CD4-positive, alpha-beta T cell treated with Interleukin-4 for 4 hours (primary cell): ENCODE data around the gene RNU5B-1.
"Not testable (repeated sequence)": the region's sequence is repeated elsewhere in the genome, so short reads cannot be mapped to it uniquely, and the experiment has no call there.

Experiments
- DNase-seq: peaks from one replicate; pipeline ENCODE4 v3.0.0-alpha.2; 2020

RNU5B-1 gene

DNA sequence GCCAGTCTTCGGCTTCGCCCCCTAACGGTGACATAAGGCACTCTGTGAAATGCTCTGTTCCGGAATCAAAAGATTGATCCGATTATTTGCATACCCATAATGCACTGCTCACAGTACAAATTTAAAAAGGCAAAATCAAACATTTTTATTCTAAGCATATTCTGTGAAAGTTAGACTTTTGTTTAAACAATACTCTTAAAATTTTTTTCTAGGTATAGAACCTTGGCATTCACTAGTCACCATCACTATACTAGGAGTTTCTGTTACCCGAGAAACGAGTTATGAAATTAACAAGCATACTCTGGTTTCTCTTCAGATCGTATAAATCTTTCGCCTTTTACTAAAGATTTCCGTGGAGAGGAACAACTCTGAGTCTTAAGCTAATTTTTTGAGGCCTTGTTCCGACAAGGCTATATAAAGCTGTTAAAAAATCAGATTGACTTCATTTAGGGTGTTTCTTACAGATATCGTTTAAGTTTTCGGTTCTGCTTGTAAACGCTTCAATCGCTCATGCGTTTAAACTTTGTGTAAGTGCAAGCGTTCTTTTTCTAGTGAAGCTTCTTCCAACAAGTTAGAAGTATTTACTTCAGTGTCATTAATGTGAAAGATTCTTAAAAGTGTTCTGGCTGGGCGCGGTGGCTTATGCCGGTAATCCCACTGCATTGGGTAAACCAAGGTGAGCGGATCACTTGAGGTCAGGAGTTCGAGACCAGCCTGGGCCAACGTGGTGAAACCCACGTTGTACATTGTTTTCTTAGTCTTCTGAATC is at the start of gene RNU5B-1:
RNU5B-1 (plus strand) TSS at position 297 of the 769 bp plus-strand sequence.
- DNase-seq = peak; percentile 90

DNA sequence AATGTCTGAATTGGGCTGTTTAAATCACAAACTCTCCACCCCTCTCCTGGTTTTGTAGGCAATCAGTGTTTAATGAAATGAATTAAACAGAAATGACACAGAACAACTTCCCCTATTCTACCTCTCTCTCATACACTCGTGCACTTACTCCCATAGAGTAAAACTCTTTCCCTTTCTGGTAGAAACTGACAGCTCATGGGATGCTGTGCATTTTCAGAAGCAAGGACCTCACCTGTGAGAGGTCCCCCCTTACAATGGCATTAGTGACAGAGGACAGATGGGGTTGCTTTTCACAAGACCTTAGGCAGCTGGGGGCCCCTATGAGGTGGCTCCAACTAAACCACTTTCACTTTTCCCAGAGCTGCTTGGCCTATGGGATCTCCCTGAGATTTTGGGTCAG is 49.7 kb upstream of the RNU5B-1 start:
- no peak for DNase-seq

DNA sequence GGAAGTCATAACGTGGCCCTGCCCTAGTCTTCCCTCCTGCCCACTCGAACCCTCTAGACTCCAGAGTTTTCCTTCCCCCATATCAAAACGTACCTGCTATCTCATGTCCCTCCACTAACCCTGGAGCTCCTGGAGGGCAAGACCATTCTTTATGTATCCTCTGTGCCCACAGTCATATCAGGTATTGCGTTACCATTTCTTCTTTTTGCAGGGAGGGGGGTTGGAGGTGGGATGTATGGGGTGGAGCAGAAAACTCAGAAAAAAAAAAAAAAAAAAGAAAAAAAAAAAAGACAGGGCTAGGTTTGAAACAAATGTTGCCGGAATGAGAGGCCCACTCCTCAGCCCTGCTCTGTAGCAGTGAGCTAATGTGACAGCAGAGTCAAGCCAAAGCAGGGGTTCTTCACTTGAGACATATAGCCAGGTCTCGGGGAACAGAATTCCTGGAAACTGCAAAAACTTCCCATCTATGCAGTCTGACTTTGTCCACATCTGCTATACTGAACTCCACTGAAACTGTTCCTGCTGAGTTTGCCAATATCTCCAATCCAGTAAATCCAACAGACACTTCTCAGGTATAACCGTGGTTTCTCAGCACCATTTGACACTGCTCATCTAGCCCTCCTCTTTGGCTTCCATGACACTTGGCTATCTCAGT is 48.9 kb upstream of the RNU5B-1 start:
- DNase-seq = no peak

GRCh38 chr15:65258375-65259262 is 45.9 kb upstream of the RNU5B-1 start:
- no peak for DNase-seq

DNA sequence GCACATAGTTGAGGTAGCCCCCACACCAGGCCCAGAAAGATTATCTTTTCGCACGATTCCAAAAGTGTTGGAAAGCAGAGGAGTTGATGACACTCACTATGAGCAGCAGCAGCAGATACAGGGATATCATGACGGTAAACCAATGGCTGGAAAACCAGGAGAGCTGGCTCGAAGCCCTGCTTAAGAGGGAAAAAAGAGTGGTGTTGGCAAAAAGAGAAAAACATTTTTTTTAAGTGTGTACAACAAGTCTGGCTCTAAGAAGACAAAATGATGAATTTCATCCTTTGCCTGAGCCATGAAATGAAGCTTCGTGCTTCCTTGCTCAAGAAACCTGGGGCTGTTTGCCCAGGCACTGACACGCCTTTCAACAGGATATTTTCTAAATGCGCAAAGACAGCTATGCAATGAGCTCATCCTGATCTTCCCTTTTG is 45.1 kb upstream of the RNU5B-1 start:
- DNase-seq = no peak

- DNase-seq = no peak
Measured at GRCh38 chr15:65260968-65261367, 43.5 kb upstream of the RNU5B-1 start.

- no peak for DNase-seq
Measured at GRCh38 chr15:65263313-65263712, 41.2 kb upstream of the RNU5B-1 start.

- DNase-seq = no peak
Measured at GRCh38 chr15:65264863-65265430, 39.5 kb upstream of the RNU5B-1 start.

DNA sequence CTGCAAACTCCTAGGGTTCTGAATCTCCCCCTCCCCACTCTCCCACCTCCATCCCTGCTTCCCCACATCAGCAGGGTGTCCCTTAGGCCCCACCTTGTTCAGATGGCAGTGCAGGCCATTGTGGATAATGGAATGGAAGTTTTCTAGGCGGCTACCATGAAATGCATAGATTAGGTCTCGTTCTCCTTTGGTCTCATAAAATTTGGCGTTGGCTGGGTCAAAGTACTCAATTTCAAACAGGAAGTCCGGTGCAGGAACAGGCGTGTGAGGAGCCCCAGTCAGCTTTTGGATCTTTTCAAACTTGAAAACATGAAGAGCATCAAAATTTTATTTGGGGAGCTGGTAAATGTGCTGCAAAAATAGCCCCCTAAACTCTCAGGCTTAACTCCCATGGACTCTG is 38.0 kb upstream of the RNU5B-1 start:
- DNase-seq = no peak

GRCh38 chr15:65268411-65268810 is 36.1 kb upstream of the RNU5B-1 start:
- DNase-seq = no peak

DNA sequence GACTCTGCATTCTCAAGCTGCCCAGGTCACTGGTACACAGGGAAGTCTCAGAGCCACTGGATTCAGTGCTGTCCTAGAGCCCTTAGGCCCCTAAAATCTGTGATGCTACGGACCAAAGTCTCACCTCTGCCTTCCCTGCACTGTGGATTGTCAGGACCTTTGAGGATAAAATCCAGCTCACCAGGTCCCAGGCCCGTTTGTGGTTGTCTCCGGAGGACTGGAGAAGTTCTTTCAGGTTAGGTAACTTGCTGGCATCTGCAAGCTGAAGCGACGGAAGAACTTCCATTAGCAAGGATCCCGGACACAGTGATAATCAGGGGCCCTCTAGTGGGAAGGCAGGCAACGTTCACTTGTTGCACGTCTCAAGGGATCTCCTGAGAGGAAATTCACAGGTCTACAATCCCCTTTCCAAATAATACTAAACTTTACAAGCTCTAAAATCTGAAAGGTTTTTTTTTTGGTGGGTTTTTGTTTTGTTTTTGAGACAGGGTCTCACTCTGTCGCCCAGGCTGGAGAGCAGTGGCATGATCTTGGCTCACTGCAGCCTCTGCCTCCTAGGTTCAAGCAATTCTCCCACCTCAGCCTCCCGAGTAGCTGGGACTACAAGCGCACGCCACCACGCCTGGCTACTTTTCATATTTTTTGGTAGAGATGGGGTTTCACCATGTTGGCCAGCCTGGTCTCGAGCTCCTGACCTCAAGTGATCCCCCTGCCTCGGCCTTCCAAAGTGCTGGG is 33.5 kb upstream of the RNU5B-1 start:
- not testable (repeated sequence) for DNase-seq

DNA sequence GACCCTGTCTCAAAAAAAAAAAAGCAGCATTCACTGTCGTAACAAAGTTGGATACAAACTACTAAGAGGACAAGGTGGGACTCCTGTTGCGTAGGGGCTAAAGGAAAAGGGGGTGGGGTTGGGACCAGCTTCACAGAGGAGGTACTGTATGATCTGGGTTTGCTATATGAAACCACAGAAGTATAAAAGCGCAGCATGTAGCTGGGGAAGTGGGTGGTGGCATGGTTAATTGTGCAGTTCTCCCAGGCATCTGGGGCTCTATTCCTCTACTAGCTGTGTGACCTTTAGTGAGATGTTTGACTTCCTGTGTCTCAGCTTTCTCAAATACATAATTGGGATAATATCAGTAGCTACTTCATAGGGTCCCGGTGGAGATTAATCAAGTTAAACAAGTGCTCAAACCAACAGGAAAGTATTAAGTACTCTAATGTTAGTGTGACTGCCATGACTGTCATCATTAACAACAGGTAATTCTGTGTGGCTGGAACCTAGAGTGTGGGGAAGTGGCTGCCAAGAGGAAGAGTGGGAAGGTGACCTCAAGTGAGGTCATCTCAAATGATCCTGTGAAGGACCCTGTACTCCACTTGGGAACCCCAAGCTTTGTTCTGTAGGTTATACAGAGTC is 29.3 kb upstream of the RNU5B-1 start:
- no peak for DNase-seq

GRCh38 chr15:65275728-65276126 is 28.8 kb upstream of the RNU5B-1 start:
- DNase-seq = no peak

GRCh38 chr15:65277015-65277414 is 27.5 kb upstream of the RNU5B-1 start:
- DNase-seq = no peak

DNA sequence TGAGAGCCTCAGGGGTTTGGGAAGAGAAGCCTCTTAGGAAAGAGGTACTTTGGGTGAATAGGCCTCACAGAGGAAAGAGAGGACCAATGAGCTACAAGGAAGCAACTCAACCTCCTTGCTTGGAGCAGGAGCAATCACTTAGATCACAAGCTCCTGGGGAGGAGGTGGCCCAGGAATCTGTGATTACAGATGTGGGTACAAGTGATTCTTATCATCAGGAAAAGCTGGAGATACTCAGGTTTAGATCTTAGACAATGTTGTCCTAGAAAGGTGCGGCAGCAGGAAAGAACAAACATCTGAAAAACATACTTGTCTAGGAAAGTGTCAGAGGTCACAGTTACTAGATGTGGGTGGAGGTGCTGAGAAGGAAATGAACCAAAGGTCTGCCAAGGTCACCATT is 26.0 kb upstream of the RNU5B-1 start:
- DNase-seq = no peak

DNA sequence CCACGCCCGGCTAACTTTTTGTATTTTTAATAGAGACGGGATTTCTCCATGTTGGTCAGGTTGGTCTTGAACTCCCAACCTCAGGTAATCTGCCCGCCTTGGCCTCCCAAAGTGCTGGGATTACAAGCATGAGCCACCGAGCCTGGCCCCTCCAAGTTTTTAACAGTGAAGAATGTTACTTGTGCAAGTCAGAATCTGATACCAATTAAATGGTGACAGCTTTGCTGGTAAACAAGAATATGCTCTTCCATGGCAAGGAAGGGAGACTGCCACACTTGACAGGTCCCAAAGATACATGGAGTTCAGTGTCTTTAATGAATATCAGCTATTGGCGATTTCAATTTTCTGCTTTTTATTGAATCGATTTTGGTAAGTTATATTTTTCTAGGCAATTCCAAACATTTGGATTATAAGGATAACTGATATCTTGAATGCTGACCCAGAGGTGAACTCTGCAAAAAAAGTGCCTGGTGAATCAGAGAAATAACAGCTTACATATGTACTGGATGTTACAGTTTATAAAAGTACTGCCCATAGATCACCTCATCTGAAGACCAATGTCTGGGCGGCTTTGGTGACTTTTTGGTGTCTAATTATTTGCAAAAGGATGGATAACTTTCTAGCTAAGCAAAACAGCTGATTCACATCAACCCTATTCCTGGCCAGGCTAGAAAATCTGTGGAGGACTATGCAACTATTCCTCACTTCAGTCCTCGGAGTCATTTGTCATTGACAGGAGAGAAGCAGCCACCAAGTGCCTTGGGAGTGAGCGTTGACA is 19.0 kb upstream of the RNU5B-1 start:
- no peak for DNase-seq

DNA sequence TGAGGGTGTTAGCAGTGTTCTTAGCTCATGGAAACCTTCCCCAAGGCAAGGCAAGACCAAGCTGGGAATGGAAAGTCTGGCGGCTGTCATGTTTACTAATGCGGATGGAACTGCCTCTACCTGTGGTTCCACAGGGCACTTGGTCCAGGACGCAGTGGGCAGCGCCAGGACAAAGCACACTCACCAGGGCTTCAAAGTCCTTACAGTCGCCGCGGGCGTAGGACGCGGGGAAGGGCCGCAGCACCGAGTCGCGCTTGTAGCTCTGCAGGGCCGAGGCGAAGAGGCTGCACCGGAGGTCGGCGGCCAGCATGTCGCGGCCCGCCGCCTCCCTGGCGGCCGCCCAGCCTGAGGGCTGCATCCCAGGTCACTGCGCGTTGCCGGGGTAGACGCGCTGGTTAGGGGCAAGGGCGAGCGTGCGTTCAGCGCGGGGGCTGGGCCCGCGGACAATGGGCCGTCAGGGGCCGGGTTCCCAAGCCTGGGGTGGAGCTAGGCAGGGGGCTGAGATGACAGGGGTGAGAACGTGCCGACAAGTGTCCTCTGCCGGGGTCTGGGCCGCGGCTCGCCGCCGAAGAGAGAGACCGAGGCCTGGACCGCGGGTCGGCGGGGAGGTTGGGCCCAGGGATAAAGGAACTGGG is 18.3 kb upstream of the RNU5B-1 start:
- DNase-seq = no peak

DNA sequence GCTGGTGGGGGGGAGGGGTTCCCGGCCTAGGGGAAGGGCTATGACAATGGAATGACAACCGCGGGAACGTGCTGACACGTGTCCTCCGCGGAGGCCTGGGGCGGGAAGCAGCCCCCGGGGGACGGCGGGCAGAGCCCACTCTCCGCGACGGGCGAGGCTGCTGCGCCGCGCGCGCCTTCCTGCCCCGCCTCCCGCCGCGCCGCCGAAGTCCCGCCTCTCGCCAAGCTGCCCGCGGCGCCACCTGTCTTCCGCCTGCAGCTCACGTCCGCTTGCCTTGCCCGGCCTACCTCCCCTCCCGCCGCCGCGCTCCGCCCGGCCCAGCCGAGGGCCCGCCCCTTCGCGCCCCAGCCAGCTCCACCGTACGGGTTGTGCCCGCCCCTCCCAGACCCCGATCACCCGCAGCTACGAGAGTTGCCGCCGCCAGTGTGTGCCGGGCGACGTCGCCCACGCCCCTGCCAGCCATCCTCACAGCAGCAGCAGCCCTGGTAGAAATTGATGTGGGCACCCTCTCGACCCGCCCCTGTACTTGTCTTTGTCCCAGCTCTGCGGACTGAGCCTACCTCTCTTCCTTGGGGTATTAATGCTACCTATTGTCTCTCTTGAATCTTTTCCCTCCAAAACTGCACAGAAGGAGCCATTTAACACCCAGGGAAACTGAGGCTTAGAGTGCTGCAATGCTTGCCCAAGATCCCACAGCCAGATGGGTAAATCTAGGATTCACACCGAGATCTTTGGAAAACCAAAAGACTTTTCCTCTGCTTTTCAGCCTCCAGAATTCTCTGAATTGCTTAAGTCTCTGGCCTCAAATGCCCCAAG is 17.6 kb upstream of the RNU5B-1 start, which contains the start of gene PARP16:
PARP16 (minus strand) TSS at position 180 of the 816 bp plus-strand sequence. CDS start 457 bp downstream, outside the sequence.
- peak; percentile 92 for DNase-seq

GRCh38 chr15:65287520-65287855 is 17.0 kb upstream of the RNU5B-1 start:
- no peak for DNase-seq
